ENCODE measurements around the gene PTPN13.

DNA sequence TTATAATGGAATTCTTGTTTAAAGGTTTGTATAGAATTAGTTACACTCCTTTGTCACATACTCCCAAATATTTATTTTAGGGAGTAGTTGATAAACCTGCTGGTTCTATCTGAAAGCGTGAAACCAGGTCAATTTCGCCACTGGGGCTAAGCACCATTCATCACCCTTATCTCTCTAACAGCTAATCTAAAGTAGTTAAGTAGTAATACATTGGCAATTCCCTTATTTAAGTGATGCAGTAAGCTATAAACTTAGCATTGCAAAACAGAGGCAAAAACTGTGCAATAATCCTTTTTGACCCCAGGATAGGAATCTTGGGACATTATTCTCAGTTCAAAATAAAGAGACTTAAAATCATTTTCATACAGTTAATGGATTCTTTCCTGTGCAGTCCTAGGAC lies 33.7 kb upstream of the PTPN13 start:
- TF ChIP-seq, protein P1, sequence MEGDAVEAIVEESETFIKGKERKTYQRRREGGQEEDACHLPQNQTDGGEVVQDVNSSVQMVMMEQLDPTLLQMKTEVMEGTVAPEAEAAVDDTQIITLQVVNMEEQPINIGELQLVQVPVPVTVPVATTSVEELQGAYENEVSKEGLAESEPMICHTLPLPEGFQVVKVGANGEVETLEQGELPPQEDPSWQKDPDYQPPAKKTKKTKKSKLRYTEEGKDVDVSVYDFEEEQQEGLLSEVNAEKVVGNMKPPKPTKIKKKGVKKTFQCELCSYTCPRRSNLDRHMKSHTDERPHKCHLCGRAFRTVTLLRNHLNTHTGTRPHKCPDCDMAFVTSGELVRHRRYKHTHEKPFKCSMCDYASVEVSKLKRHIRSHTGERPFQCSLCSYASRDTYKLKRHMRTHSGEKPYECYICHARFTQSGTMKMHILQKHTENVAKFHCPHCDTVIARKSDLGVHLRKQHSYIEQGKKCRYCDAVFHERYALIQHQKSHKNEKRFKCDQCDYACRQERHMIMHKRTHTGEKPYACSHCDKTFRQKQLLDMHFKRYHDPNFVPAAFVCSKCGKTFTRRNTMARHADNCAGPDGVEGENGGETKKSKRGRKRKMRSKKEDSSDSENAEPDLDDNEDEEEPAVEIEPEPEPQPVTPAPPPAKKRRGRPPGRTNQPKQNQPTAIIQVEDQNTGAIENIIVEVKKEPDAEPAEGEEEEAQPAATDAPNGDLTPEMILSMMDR (IDR thresholded peaks at IDR 0.05) = no peak
- no peak for TF ChIP-seq POLR2A (IDR thresholded peaks at IDR 0.05)
